ENCODE results near the gene RREB1.

The RREB1 gene

GRCh38 chr6:7229376-7230326 is 121.9 kb downstream of the RREB1 start:
- DNase-seq: no peak

- no peak for DNase-seq
These were observed 122.5 kb downstream of the RREB1 start for GRCh38 chr6:7230327-7230691.

- no peak for DNase-seq
These were observed 123.4 kb downstream of the RREB1 start for GRCh38 chr6:7230956-7231713.

- DNase-seq: no peak
These were observed 124.6 kb downstream of the RREB1 start for GRCh38 chr6:7232351-7232750.

- DNase-seq: no peak
These were observed 126.8 kb downstream of the RREB1 start for GRCh38 chr6:7234547-7234946.

- no peak for DNase-seq
These were observed 128.0 kb downstream of the RREB1 start for GRCh38 chr6:7235712-7236305.

GRCh38 chr6:7236306-7237209 is 128.8 kb downstream of the RREB1 start:
- DNase-seq: no peak

- DNase-seq: no peak
These were observed 130.0 kb downstream of the RREB1 start for GRCh38 chr6:7237653-7238188.

GRCh38 chr6:7238526-7238899 is 130.8 kb downstream of the RREB1 start:
- DNase-seq: no peak

GRCh38 chr6:7238900-7239589 is 131.3 kb downstream of the RREB1 start:
- DNase-seq: peak; percentile 64

- DNase-seq: no peak
These were observed 131.8 kb downstream of the RREB1 start for GRCh38 chr6:7239590-7239948.

GRCh38 chr6:7240351-7240750 is 132.6 kb downstream of the RREB1 start:
- DNase-seq: no peak

GRCh38 chr6:7241160-7241559 is 133.4 kb downstream of the RREB1 start:
- no peak for DNase-seq

GRCh38 chr6:7241709-7242645 is 134.2 kb downstream of the RREB1 start:
- no peak for DNase-seq

GRCh38 chr6:7242835-7243178 is 135.0 kb downstream of the RREB1 start:
- no peak for DNase-seq

- DNase-seq: peak; percentile 72
These were observed 135.6 kb downstream of the RREB1 start for GRCh38 chr6:7243179-7243981.

- no peak for DNase-seq
These were observed 138.1 kb downstream of the RREB1 start for GRCh38 chr6:7245668-7246393.

GRCh38 chr6:7246401-7247178 is 138.8 kb downstream of the RREB1 start:
- DNase-seq: no peak

GRCh38 chr6:7247179-7247456 is 139.4 kb downstream of the RREB1 start:
- no peak for DNase-seq
